ENCODE results near the gene NTSR1.
A peak's percentile ranks its signal among the peaks of the same experiment; 100 is the strongest.

- TF ChIP-seq CTCF (IDR thresholded peaks at IDR 0.05): peak in 1 of 5 experiments; percentile 6
- peak; percentile 81 for TF ChIP-seq POLR2A (IDR thresholded peaks at IDR 0.05)
Observed at GRCh38 chr20:62794007-62794724, 85.5 kb downstream of the NTSR1 start.
